Putamen (tissue), 1 donor: ENCODE measurements around the gene RTEL1.
"Not testable (repeated sequence)": the region's sequence is repeated elsewhere in the genome, so short reads cannot be mapped to it uniquely, and the experiment has no call there.

Experiments
- DNase-seq: peaks from one replicate; pipeline ENCODE4 v3.0.0-alpha.2; 2016; ENCODE audit warnings: low spot score

RTEL1 gene

DNA sequence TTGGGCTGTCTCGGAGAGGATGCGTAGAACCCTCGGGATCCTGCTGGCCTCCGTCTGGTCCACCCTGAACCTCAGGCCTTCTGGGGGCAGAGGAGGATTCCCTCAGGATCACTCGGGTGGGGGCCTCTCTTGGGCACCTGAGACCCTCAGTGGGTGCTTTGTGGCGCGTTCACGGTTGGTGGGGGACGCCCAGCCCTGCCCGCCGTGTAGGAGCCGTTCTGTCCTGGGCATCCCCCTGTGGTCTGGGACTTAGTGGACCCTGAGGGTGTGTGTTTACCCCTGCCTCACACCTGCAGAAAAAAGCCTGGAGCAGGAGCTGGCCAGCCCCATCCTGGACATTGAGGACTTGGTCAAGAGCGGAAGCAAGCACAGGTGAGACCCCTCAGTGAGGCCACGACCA is 7.6 kb downstream of the RTEL1 start:
- DNase-seq, result no peak

DNA sequence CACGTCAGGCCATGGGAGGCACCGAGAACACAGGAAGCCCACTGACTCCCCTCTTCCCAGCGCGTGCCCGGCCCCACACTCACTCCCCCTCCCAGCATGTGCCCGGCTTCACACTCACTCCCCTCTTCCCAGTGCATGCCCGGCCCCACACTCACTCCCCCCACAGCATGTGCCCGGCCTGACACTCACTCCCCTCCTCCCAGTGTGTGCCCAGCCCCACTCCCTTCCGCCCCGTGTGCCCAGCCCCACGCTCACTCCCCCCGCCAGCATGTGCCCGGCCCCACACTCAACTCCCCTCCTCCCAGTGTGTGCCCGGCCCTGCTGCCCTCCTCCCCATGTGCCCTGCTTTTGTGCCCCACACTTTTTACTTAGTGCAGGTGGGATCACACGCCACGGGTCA is 9.7 kb downstream of the RTEL1 start:
- DNase-seq, result no peak

DNA sequence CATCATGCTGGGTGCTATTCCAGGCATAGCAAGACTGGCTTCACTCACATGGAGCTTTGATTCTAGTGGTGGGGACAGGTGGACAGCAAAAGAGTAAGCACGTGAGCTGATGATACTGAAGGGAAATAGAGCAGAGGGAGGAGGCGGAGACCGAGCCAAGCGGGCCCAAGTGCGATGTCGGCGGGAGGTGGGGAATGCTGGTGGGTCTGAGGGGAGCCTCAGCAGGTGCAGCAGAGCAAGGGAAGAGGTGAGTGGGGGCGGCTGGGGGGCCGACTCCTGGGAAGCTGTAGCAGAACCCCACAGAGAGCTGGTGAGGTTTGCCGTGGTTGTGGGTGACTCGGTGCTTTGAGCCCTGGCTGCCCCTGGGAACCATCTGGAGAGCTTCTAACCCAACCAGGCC is 10.2 kb downstream of the RTEL1 start:
- no peak for DNase-seq

DNA sequence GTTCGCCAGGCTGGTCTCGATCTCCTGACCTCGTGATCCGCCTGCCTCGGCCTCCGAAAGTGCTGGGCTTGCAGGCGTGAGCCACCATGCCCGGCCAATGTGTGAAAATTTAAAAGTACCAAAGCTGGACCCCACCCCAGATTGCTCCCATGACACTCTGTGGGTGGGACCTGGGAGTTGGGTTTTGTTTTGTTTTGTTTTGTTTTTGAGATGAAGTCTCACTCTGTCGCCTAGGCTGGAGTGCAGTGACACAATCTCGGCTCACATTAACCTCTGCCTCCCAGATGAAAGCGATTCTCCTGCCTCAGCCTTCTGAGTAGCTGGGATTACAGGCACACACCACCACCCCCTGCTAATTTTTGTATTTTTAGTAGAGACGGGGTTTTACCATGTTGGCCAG is 13.6 kb downstream of the RTEL1 start:
- DNase-seq, result not testable (repeated sequence)

DNA sequence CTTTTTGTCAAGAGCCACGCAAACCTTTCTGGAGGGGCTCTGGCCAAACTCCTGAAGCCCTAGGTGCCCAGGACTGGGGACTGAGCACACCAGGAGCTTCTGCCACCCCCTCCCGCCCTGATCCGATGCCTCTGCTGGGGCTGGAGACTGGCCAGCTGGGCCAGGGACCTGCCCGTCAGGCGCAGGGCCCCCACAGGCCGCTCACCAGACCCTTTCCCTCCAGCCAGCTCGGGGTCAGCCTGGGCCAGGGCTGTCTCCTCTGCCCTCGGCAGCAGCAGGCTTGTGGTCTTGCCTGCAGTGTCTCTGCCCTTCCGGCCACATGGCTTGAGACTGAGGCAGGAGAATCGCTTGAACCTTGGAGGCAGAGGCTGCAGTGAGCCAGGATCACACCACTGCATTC is 14.6 kb downstream of the RTEL1 start:
- DNase-seq, result no peak

DNA sequence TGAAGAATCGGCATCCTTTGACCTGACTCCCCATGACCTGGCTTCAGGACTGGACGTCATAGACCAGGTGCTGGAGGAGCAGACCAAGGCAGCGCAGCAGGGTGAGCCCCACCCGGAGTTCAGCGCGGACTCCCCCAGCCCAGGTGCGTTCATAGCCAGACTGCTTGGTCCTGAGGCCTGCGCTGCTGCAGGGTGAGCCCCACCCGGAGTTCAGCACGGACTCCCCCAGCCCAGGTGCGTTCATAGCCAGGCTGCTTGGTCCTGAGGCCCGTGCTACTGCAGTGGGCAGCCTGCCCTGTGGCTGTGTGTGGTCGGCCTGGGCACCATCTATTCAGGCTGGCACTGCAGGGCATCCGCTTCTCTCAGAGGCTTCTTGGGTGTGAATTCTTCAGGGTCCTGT is 15.8 kb downstream of the RTEL1 start:
- DNase-seq, result no peak

DNA sequence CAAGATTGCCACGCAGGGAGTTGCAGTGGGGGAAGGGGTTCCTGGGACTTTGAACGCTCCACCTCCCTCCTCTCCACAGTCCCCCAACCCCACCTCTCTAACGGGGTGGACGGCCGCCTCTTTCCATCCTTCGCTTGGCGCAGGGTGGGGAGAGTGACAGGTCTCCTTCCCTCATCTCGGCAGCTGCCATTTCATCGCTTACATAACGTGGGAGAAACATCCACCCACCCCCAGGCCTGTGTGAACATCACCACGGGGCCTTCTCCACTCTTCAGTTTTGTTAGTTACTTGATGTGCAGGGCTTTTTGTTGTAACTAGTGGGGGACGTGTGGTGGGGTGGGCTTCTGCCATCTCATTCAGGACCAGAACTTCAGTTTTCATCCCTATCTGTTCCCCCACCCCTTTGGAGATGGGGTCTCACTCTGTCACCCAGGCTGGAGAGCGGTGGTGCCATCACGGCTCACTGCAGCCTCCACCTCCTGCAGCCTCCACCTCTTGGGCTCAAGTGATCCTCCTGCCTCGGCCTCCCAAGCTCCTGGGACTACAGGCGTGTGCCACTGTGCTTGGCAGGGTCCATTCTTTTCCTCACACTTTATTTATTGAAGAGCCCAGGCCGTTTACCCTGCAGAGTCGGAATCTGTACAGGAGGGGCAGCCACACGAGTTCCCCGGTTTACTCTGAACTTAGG is 17.7 kb downstream of the RTEL1 start:
- no peak for DNase-seq

DNA sequence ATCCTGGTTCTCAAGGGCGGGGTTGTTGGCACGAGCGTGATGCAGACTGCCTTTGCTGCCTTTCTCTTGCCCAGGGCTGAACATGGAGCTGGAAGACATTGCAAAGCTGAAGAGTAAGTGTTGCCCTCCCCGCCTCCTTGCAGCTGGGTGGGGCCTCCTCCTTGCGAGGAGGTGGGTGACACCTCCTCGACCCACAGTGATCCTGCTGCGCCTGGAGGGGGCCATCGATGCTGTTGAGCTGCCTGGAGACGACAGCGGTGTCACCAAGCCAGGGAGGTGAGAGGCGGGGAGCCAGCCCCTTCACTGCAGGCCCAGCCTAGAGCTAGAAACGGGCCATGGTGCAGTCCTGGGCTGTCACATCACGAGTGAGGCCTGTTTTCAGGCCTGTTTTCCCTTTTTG is 20.0 kb downstream of the RTEL1 start:
- no peak for DNase-seq

DNA sequence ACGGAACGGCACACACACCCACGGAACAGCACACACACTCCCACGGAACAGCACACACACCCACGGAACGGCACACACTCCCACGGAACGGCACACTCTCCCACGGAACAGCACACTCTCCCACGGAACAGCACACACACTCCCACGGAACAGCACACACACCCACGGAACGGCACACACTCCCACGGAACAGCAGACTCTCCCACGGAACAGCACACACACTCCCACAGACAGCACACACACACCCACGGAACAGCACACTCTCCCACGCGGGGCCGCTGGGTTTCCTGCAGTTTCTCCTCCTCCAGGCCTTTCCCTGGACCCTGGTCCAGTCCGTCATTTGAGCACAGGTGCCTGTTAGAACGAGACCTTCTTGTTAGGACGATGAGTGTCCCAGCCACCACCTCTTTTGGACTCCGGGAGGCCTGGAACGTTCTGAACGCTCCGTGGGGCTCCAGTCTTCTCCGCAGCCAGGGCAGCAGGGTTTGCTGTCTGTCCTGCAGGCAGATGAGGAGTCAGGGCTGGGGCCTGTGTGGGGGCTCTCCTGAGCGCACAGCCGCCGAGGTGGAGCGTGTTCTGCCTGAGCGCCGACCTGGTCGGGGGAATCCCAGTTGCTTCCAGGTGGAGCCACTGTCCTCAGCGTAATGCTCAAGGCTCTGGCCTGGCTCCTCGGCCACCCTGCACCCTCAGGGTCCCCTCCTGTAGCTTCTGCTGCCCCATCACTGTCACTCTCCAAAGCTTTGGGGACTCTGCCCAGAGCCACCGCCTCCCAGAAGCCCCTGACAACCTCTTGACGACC is 20.8 kb downstream of the RTEL1 start:
- no peak for DNase-seq

DNA sequence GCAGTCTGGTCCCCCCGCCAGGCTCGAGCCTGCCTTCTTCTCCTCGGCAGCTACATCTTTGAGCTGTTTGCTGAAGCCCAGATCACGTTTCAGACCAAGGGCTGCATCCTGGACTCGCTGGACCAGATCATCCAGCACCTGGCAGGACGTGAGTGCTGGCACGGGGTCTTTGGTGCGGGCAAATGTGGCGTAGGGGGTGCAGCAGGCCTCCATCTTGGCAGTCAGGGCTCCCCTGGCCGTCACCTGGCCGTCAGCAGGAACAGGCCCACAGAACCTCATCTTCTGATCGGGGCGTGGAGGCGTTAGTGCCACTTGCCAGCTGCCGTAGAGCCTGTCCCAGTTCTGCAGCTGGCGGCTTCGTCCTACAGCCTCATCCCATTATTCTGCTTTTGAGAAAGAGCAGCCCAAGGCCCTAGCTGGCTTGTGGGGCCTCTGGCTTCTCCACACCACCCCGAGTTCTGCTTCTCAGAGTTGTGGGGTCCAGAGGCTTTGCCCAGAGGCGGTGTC is 21.7 kb downstream of the RTEL1 start:
- DNase-seq, result no peak

DNA sequence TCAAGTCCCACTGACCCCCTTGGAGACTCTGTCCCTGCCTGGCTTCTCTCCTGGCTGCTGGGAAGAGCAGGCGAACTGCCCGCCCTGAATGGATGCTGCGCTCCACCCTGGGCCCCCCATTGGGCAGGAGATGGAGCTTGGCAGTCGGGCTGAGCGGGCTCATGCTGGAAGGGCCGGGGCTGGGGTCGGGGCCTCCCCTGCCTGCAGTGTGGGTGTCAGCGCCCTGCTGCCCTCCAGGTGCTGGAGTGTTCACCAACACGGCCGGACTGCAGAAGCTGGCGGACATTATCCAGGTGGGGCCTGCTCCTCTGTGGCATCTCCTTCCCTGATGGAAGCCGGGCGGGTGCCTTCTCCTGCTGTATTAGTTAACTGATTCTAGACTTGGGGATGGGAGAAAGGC is 22.3 kb downstream of the RTEL1 start:
- DNase-seq, result no peak

DNA sequence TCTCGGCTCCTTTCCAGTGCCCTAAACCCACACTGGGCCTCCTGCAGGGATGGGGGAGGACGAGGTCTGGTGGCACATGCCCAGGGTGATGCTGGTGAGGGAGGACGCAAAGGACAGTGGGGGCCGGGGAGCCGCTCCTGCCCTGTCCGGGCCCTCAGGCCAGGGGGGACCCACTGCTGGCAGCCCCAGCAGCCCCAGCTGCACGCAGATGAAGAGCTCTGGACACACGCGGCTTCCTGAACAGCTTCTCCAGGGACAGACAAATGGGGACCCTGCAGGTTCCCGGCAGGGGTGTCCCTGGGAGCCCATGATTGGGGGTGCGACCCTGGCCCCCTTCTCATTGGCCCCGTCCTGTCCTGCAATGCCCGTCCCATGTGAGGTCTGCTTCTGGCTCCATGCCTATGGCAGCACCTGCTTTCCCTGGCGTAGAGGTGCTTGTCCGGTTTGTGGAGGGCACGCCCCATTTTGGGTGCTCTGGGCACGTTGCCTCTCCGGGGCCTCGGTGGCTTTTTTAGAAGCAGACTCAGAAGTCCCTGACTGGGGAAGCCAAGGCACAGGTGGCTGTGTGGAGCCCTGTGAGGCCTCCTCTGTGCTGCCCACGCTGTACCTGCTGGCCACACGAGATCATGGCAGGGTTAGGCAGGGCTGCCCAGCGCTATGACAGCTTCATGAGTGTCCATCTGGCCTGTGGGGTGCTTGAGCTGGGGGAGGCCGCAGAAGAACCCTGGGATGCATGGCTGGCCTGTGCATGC is 22.9 kb downstream of the RTEL1 start:
- no peak for DNase-seq

DNA sequence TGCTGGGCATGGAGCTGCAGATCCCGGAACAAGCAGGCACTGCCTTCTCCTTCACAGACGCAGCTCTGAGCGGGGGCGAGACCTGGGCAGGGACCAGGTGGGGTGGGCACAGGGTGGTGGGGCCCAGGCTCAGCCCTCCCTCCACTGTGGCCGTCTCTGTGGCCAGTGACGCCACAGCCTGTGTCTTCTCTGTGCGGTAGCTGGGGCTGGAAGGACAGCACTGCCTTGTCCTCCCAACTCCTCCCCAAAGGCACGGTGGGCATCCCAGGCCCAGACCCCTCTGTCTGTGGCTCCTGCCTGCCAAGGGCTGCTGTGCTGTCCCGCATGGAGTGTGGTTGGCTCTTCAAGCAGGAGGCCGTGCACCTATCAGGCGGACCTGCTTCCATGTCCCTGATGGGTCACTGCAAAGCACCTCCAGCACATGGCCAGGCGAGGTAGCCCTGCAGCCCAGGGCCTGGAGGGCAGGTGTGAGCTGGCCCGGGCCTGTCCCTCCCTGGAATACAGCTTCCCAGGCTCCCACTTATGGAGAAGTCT is 23.6 kb downstream of the RTEL1 start:
- DNase-seq, result no peak

DNA sequence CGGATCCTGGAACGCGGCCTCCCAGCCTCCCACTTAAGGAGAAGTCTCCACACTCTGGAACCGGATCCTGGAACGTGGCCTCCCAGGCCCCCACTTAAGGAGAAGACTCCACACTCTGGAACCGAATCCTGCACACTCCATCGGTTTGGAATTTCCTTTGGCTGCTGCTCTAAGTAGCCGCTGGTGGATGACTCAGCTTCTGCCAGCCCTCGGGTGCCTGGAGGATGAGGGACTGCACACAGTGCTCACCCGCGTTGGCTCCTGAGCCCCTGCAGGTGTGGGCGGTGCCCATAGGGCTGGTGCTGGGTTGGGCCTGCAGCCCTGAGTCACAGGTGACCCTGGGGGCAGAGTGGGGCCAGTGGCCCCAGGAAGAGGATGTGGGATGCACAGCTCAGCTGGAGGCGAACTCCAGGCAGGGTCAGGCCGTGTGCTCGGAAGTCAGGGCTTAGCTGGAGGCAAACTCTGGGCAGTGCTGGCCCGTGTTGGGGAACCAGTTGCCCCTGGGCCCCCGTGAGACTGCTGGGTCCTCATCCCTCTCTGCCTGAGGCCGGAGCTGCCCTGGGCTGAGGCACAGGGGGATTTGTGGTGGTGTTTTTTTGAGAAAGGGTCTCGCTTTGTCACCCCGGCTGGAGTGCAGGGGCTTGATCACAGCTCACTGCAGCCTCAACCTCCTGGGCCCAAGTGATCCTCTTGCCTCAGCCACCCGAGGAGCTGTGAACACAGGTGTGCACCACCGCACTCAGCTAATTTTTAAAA is 24.4 kb downstream of the RTEL1 start:
- no peak for DNase-seq

DNA sequence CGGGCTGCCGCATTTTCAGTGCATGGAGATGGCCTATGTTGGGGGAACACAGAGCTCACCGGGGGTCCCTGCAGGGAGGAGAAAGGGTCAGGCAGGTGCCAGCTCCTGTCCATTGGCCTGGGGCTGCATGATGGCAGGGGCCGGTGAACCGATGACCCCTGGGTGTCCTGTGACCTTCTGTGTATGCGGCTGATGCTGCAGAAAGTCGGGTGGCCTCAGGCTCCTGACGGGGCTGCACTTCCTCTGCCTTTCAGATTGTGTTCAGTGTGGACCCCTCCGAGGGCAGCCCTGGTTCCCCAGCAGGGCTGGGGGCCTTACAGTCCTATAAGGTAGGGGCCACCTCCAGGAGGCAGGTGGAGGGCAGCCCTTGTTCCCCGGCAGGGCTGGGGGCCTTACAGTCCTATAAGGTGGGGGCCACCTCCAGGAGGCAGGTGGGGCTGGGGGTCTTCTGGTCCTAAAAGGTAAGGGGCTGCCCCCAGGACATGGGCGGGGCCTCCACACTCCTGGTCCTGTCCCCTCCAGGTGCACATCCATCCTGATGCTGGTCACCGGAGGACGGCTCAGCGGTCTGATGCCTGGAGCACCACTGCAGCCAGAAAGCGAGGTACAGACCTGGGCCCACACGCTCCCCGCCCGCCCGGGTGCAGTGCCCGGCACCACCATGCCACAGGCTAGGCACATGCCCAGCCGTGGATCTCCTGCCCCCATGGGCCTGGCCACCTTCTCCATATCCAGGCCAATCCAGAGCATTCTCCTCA is 27.3 kb downstream of the RTEL1 start:
- no peak for DNase-seq

DNA sequence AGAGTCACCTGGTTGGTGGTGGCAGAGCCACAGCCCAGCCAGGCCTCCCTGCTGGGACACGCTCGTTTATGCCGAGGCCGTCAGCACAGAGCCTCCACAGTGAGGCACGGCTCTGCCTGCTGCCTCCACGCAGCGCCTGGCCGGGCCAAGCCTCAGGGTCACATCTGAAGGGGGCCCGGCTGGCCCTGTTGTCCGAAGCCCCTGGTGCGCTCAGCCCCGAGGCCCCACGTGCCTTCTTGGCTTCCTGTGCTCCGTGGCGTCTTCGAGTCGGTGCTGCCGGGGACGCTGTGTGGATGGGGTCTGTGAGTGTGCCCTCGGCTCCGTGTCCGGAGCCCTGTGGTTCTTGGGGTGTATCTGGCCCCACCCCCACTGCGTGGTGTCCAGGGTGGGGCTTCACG is 28.0 kb downstream of the RTEL1 start:
- no peak for DNase-seq

DNA sequence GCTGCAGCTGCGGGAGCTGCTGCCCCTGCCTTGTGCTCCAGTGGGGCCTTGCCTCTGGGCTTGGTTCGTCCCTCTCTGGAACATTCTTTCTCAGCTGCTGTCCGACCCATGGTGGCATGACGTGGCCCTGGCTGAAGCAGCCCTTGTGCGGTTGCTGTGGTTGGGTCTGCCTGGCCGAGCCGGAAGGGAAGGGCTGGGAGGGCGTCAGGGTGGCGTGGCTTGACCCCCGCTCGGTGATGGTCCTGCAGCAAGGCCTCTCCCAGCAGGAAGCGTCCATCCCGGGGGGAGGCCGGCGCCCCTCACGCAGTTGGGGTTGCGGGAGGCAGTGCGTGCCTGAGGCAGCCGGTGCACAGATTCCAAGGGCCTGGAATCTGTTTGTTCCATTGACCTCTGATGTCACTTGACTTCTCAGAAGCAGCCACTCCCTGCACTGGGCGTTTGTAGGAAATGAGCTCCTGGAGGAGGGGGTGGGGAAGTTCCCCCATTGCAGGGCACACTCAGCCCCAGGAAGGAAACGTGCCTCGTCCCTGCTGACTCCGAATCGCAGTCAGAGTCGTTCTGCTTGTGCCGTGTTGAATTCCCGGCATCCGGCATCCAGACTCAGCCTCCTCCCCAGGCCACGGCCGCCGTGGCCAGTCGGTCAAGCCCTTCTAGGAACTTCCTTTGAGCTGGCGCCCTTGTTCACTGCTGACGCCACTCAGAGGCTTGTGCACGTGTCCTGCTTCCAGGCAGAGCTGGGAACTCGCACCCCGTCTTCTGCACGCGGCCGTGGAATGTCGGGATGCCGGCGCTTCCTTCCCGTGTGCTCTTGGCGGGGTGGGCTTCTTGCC is 28.6 kb downstream of the RTEL1 start:
- DNase-seq, result no peak

DNA sequence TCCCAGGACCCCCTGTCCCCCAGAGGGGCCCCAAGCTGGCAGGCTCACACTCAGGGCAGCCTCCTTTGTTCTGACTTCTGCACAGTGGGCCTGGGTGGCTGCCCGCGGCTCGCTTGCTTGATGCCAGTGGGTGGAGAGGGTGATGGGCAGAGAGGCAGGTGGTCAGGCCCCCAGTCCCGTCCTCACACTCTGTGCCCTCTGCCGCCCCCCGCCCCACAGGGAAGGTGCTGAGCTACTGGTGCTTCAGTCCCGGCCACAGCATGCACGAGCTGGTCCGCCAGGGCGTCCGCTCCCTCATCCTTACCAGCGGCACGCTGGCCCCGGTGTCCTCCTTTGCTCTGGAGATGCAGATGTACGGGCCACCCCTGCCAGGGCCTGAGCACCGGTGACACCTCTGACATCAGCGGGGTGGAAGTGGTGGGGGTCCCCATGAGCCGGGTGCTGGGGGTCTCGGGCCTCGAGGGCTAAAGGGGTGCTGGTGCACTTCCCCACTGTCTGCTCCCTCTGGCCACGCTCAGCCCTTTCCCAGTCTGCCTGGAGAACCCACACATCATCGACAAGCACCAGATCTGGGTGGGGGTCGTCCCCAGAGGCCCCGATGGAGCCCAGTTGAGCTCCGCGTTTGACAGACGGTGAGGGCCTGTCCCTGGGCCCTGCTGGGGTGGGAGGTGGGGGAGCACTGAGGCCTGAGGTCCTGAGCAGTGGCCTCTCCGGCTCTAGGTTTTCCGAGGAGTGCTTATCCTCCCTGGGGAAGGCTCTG is 29.5 kb downstream of the RTEL1 start:
- no peak for DNase-seq
